SK-N-SH treated with all-trans-retinoic acid at 6 μM for 48 hours (cell line): ENCODE results near the gene VMP1.

ENCODE experiments used
- ATAC-seq: fragments of 200-7000 bp; cut with Tn5 transposase; 3 replicates; pipeline ENCODE4 v1.9.1; 2020; ENCODE audit warnings: mild to moderate bottlenecking, moderate library complexity
- ARNTL ChIP-seq: fragments of 450-650 bp; formaldehyde crosslinking; IDR thresholded peaks from 2 replicates; pipeline ENCODE4 v1.5.0; 2020; ENCODE audit warnings: low read depth, mild to moderate bottlenecking, moderate library complexity, borderline replicate concordance
- BACH2 ChIP-seq: fragments of 250-450 bp; sonication (Bioruptor Pico); IDR thresholded peaks from 2 replicates; pipeline ENCODE4 v1.9.0; 2021; ENCODE audit warnings: mild to moderate bottlenecking, borderline replicate concordance
- CSDC2 ChIP-seq: fragments of 250-450 bp; sonication (Bioruptor Pico); IDR thresholded peaks from 2 replicates; pipeline ENCODE4 v1.5.0; 2020; ENCODE audit warnings: mild to moderate bottlenecking, moderate library complexity
- ESRRG ChIP-seq: fragments of 250-450 bp; sonication (Bioruptor Pico); IDR thresholded peaks from 2 replicates; pipeline ENCODE4 v1.6.1; 2021; ENCODE audit warnings: mild to moderate bottlenecking
- GLIS3 ChIP-seq: fragments of 250-450 bp; sonication (Bioruptor Pico); IDR thresholded peaks from 2 replicates; pipeline ENCODE4 v1.5.0; 2020; ENCODE audit warnings: mild to moderate bottlenecking, moderate library complexity
- ISL1 ChIP-seq: fragments of 250-450 bp; sonication (Bioruptor Pico); IDR thresholded peaks from 2 replicates; pipeline ENCODE4 v2.1.2; 2022; ENCODE audit warnings: mild to moderate bottlenecking, moderate library complexity
- OSR1 ChIP-seq: fragments of 250-450 bp; sonication (Bioruptor Pico); IDR thresholded peaks from 2 replicates; pipeline ENCODE4 v1.8.0; 2022; ENCODE audit warnings: moderate library complexity, mild to moderate bottlenecking, inconsistent platforms
- POU6F1 ChIP-seq: fragments of 250-450 bp; sonication (Bioruptor Pico); IDR thresholded peaks from 2 replicates; pipeline ENCODE4 v1.8.0; 2021; ENCODE audit warnings: low read depth, mild to moderate bottlenecking, moderate library complexity, borderline replicate concordance
- PPARA ChIP-seq: fragments of 250-450 bp; sonication (Bioruptor Pico); IDR thresholded peaks from 2 replicates; pipeline ENCODE4 v1.5.0; 2020; ENCODE audit warnings: mild to moderate bottlenecking, borderline replicate concordance
- RARB ChIP-seq: fragments of 250-450 bp; sonication (Bioruptor Pico); IDR thresholded peaks from 2 replicates; pipeline ENCODE4 v1.8.0; 2021; ENCODE audit warnings: mild to moderate bottlenecking, moderate library complexity
- SNAI2 ChIP-seq: fragments of 250-450 bp; sonication (Bioruptor Pico); IDR thresholded peaks from 2 replicates; pipeline ENCODE4 v1.5.0; 2020; ENCODE audit warnings: mild to moderate bottlenecking, moderate library complexity
- TCF4 ChIP-seq: fragments of 250-450 bp; sonication (Bioruptor Pico); IDR thresholded peaks from 2 replicates; pipeline ENCODE4 v1.8.0; 2021; ENCODE audit warnings: mild to moderate bottlenecking, moderate library complexity, borderline replicate concordance
- TOX ChIP-seq: fragments of 250-450 bp; sonication (Bioruptor Pico); IDR thresholded peaks from 2 replicates; pipeline ENCODE4 v1.8.0; 2021; ENCODE audit warnings: mild to moderate bottlenecking, moderate library complexity, borderline replicate concordance
- ZC3H10 ChIP-seq: fragments of 250-450 bp; sonication (Bioruptor Pico); IDR thresholded peaks from 2 replicates; pipeline ENCODE4 v1.5.1; 2021; ENCODE audit warnings: mild to moderate bottlenecking, moderate library complexity
- ZFP3 ChIP-seq: fragments of 250-450 bp; sonication (Bioruptor Pico); IDR thresholded peaks from 2 replicates; pipeline ENCODE4 v1.5.0; 2020; ENCODE audit warnings: mild to moderate bottlenecking, moderate library complexity
- ZFP30 ChIP-seq: fragments of 450-650 bp; formaldehyde crosslinking; IDR thresholded peaks from 2 replicates; pipeline ENCODE4 v1.5.0; 2022; ENCODE audit warnings: mild to moderate bottlenecking, moderate library complexity
- ZNF565 ChIP-seq: fragments of 450-650 bp; formaldehyde crosslinking; conservative IDR thresholded peaks from 2 replicates; pipeline ENCODE4 v1.5.0; 2020; ENCODE audit warnings: low read depth, mild to moderate bottlenecking, moderate library complexity
- ZNF70 ChIP-seq: fragments of 450-650 bp; formaldehyde crosslinking; IDR thresholded peaks from 2 replicates; pipeline ENCODE4 v1.5.0; 2020; ENCODE audit warnings: mild to moderate bottlenecking, moderate library complexity
- ZNF8 ChIP-seq: fragments of 450-650 bp; formaldehyde crosslinking; IDR thresholded peaks from 2 replicates; pipeline ENCODE4 v1.5.0; 2020; ENCODE audit warnings: mild to moderate bottlenecking, moderate library complexity
- TF ChIP-seq, protein P1 (sequence below): fragments of 250-450 bp; sonication (Bioruptor Pico); IDR thresholded peaks from 2 replicates; pipeline ENCODE4 v1.5.1; 2020; ENCODE audit warnings: low read depth, mild to moderate bottlenecking, moderate library complexity
- TF ChIP-seq, protein P2 (sequence below): fragments of 250-450 bp; sonication (Bioruptor Pico); IDR thresholded peaks from 2 replicates; pipeline ENCODE4 v1.8.0; 2020; ENCODE audit warnings: mild to moderate bottlenecking, moderate library complexity, borderline replicate concordance
- TF ChIP-seq, protein P3 (sequence below): fragments of 250-450 bp; sonication (Bioruptor Pico); IDR thresholded peaks from 2 replicates; pipeline ENCODE4 v1.5.1; 2021; ENCODE audit warnings: mild to moderate bottlenecking, moderate library complexity
- TF ChIP-seq, protein P4 (sequence below): fragments of 250-450 bp; sonication (Bioruptor Pico); IDR thresholded peaks from 2 replicates; pipeline ENCODE4 v1.5.0; 2020; ENCODE audit warnings: mild to moderate bottlenecking, moderate library complexity

Gene VMP1

DNA sequence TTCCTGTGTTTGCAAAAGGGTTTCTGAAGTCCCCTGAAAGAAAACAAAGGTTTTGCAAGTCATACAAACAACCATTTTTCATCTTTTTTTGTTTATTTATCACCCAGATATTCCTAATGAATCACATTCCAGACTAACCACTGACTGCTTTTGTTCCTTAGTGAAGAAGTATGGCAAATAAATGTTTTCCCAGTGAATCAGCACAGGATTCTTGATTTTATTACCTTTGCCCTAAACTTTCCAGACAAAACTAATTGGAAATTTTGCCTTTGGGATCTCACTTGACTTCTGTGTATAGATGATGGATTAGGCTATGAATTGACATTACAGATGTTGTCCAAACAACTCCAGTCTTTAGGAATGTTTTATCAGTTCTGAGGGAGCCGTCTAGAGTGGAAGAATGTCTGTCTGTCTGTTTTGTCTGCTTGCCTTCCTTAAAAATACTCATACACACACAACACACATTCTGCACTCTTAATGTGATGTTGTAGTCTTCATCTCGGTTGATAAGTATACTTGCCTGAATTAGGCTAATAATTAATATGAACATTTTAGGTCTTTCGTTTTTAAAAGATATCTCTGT, 48.9 kb downstream of the VMP1 start:
- peak; percentile 34 for ATAC-seq
- TF ChIP-seq ZNF8 (no peak), CSDC2 (CRISPR knock-in tag) (peak; percentile 43; the same call in 1 of the 2 replicates), TCF4 (CRISPR knock-in tag) (no peak), PPARA (CRISPR knock-in tag) (no peak), ISL1 (CRISPR knock-in tag) (peak; percentile 92), BACH2 (no peak), GLIS3 (CRISPR knock-in tag) (0 out of 2 replicates have a peak, but pooled peaks have one; percentile 67), RARB (0 out of 2 replicates have a peak, but pooled peaks have one; percentile 10), ZNF565 (no peak), ZFP3 (CRISPR knock-in tag) (peak; percentile 84), ESRRG (no peak), SNAI2 (CRISPR knock-in tag) (peak; percentile 76), POU6F1 (CRISPR knock-in tag) (peak; percentile 11; the same call in 1 of the 2 replicates), ZNF70 (no peak), TOX (CRISPR knock-in tag) (peak; percentile 34; the same call in 1 of the 2 replicates), ARNTL (CRISPR knock-in tag) (no peak), OSR1 (peak; percentile 83; the same call in 1 of the 2 replicates), ZC3H10 (CRISPR knock-in tag) (peak; percentile 81), ZFP30 (no peak)
- TF ChIP-seq, protein P1, sequence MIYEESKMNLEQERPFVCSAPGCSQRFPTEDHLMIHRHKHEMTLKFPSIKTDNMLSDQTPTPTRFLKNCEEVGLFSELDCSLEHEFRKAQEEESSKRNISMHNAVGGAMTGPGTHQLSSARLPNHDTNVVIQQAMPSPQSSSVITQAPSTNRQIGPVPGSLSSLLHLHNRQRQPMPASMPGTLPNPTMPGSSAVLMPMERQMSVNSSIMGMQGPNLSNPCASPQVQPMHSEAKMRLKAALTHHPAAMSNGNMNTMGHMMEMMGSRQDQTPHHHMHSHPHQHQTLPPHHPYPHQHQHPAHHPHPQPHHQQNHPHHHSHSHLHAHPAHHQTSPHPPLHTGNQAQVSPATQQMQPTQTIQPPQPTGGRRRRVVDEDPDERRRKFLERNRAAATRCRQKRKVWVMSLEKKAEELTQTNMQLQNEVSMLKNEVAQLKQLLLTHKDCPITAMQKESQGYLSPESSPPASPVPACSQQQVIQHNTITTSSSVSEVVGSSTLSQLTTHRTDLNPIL (CRISPR knock-in tag) = no peak; the same call in 1 of the 2 replicates
- TF ChIP-seq, protein P2, sequence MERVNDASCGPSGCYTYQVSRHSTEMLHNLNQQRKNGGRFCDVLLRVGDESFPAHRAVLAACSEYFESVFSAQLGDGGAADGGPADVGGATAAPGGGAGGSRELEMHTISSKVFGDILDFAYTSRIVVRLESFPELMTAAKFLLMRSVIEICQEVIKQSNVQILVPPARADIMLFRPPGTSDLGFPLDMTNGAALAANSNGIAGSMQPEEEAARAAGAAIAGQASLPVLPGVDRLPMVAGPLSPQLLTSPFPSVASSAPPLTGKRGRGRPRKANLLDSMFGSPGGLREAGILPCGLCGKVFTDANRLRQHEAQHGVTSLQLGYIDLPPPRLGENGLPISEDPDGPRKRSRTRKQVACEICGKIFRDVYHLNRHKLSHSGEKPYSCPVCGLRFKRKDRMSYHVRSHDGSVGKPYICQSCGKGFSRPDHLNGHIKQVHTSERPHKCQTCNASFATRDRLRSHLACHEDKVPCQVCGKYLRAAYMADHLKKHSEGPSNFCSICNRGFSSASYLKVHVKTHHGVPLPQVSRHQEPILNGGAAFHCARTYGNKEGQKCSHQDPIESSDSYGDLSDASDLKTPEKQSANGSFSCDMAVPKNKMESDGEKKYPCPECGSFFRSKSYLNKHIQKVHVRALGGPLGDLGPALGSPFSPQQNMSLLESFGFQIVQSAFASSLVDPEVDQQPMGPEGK (CRISPR knock-in tag) = peak; percentile 90; the same call in 1 of the 2 replicates
- TF ChIP-seq, protein P3, sequence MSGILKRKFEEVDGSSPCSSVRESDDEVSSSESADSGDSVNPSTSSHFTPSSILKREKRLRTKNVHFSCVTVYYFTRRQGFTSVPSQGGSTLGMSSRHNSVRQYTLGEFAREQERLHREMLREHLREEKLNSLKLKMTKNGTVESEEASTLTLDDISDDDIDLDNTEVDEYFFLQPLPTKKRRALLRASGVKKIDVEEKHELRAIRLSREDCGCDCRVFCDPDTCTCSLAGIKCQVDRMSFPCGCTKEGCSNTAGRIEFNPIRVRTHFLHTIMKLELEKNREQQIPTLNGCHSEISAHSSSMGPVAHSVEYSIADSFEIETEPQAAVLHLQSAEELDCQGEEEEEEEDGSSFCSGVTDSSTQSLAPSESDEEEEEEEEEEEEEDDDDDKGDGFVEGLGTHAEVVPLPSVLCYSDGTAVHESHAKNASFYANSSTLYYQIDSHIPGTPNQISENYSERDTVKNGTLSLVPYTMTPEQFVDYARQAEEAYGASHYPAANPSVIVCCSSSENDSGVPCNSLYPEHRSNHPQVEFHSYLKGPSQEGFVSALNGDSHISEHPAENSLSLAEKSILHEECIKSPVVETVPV (CRISPR knock-in tag) = peak; percentile 61; the same call in 1 of the 2 replicates
- TF ChIP-seq, protein P4, sequence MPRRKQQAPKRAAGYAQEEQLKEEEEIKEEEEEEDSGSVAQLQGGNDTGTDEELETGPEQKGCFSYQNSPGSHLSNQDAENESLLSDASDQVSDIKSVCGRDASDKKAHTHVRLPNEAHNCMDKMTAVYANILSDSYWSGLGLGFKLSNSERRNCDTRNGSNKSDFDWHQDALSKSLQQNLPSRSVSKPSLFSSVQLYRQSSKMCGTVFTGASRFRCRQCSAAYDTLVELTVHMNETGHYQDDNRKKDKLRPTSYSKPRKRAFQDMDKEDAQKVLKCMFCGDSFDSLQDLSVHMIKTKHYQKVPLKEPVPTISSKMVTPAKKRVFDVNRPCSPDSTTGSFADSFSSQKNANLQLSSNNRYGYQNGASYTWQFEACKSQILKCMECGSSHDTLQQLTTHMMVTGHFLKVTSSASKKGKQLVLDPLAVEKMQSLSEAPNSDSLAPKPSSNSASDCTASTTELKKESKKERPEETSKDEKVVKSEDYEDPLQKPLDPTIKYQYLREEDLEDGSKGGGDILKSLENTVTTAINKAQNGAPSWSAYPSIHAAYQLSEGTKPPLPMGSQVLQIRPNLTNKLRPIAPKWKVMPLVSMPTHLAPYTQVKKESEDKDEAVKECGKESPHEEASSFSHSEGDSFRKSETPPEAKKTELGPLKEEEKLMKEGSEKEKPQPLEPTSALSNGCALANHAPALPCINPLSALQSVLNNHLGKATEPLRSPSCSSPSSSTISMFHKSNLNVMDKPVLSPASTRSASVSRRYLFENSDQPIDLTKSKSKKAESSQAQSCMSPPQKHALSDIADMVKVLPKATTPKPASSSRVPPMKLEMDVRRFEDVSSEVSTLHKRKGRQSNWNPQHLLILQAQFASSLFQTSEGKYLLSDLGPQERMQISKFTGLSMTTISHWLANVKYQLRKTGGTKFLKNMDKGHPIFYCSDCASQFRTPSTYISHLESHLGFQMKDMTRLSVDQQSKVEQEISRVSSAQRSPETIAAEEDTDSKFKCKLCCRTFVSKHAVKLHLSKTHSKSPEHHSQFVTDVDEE (CRISPR knock-in tag) = no peak

GRCh38 chr17:59757043-59757442, 49.6 kb downstream of the VMP1 start:
- TF ChIP-seq, protein P1 (CRISPR knock-in tag) = no peak
- TF ChIP-seq SNAI2 (CRISPR knock-in tag) (no peak), POU6F1 (CRISPR knock-in tag) (no peak), ZNF8 (no peak), TOX (CRISPR knock-in tag) (no peak), PPARA (CRISPR knock-in tag) (no peak), ESRRG (no peak), RARB (no peak), ZFP30 (no peak), ZNF70 (no peak), BACH2 (no peak), ZNF565 (no peak), ZC3H10 (CRISPR knock-in tag) (no peak), CSDC2 (CRISPR knock-in tag) (no peak), GLIS3 (CRISPR knock-in tag) (no peak), OSR1 (no peak)
- TF ChIP-seq, protein P3 (CRISPR knock-in tag) = no peak
- TF ChIP-seq, all 23 proteins: peak for 0
- no peak for ATAC-seq
